ENCODE data around the gene ACAP3. TPM values are rescaled to one million over a fixed set of nuclear protein-coding genes. Genes with fewer than 3 reads are reported as not detected.

Gene ACAP3
- total and polyA plus RNA-seq, 10 of the 15 experiments (the other 5 are each of a cell fraction or from before 2014, with no cell fraction given): 0.05 to 34.2 (median 7.1) TPM

- ChIA-PET SMC1A (ENCODE audit: uncharacterized antibody, unreplicated experiment) (no interaction called here), CTCF (no interaction called here), POLR2A (no interaction called here), RAD21 (ENCODE audit: unreplicated experiment) (no interaction called here)
- TF ChIP-seq, protein P1, sequence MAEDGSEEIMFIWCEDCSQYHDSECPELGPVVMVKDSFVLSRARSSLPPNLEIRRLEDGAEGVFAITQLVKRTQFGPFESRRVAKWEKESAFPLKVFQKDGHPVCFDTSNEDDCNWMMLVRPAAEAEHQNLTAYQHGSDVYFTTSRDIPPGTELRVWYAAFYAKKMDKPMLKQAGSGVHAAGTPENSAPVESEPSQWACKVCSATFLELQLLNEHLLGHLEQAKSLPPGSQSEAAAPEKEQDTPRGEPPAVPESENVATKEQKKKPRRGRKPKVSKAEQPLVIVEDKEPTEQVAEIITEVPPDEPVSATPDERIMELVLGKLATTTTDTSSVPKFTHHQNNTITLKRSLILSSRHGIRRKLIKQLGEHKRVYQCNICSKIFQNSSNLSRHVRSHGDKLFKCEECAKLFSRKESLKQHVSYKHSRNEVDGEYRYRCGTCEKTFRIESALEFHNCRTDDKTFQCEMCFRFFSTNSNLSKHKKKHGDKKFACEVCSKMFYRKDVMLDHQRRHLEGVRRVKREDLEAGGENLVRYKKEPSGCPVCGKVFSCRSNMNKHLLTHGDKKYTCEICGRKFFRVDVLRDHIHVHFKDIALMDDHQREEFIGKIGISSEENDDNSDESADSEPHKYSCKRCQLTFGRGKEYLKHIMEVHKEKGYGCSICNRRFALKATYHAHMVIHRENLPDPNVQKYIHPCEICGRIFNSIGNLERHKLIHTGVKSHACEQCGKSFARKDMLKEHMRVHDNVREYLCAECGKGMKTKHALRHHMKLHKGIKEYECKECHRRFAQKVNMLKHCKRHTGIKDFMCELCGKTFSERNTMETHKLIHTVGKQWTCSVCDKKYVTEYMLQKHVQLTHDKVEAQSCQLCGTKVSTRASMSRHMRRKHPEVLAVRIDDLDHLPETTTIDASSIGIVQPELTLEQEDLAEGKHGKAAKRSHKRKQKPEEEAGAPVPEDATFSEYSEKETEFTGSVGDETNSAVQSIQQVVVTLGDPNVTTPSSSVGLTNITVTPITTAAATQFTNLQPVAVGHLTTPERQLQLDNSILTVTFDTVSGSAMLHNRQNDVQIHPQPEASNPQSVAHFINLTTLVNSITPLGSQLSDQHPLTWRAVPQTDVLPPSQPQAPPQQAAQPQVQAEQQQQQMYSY (CRISPR knock-in tag; IDR thresholded peaks at IDR 0.05): no peak
- TF ChIP-seq PAX8 (IDR thresholded peaks at IDR 0.05) (no peak), JUND (IDR thresholded peaks at IDR 0.05; ENCODE audit: low read depth, low read length) (no peak), JUNB (IDR thresholded peaks at IDR 0.05) (no peak), SUPT20H (IDR thresholded peaks at IDR 0.05; ENCODE audit: borderline replicate concordance, control insufficient read depth, low read depth, low read length) (no peak), POU2F2 (IDR thresholded peaks at IDR 0.05; ENCODE audit: borderline replicate concordance, low read depth, low read length) (no peak), IRF5 (IDR thresholded peaks at IDR 0.05; ENCODE audit: borderline replicate concordance) (no peak), HDGF (IDR thresholded peaks at IDR 0.05) (no peak), ZNF384 (IDR thresholded peaks at IDR 0.05; ENCODE audit: borderline replicate concordance, low read depth, low read length) (no peak)
- TF ChIP-seq, protein P2, sequence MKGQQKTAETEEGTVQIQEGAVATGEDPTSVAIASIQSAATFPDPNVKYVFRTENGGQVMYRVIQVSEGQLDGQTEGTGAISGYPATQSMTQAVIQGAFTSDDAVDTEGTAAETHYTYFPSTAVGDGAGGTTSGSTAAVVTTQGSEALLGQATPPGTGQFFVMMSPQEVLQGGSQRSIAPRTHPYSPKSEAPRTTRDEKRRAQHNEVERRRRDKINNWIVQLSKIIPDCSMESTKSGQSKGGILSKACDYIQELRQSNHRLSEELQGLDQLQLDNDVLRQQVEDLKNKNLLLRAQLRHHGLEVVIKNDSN (IDR thresholded peaks at IDR 0.05; ENCODE audit: borderline replicate concordance, extremely low read length, insufficient read depth, low read depth, low read length): no peak
- Histone ChIP-seq H3K4me3 (no peak overlapping the region), H3K9me3 (replicated peaks; ENCODE audit: control insufficient read depth, insufficient read depth, low read length) (no peaks in the 10 kb centered on the region), H3K79me2 (ENCODE audit: control insufficient read depth, insufficient read depth, low read length) (no peaks in the 10 kb centered on the region), H3K27me3 (replicated peaks in 1 of 2; ENCODE audit: control insufficient read depth in 2 of 2, insufficient read depth in 2 of 2, low read length in 1 of 2) (peaks cover 0 to 3% of the 10 kb centered on the region in 2 experiments; a peak in 2 of 4 replicates), H3K9ac (ENCODE audit: control insufficient read depth, insufficient read depth, low read length) (no peak overlapping the region), H2AFZ (ENCODE audit: control insufficient read depth, low read depth, low read length) (no peak overlapping the region), H4K20me1 (ENCODE audit: control insufficient read depth, insufficient read depth) (no peaks in the 10 kb centered on the region), H3K27ac (ENCODE audit: control insufficient read depth, insufficient read depth) (no peak overlapping the region), H3K36me3 (ENCODE audit: control insufficient read depth in 2 of 2, insufficient read depth in 2 of 2, low read length in 1 of 2) (no peaks in the 10 kb centered on the region), H3K4me1 (ENCODE audit: control insufficient read depth, insufficient read depth, low read length) (peaks cover 5% of the 10 kb centered on the region), H3K4me2 (ENCODE audit: control insufficient read depth, insufficient read depth) (no peak overlapping the region)
- ATAC-seq (no peak), DNase-seq (ENCODE audit: low read depth, low spot score) (no peak), FAIRE-seq (no peak)
- intact Hi-C loops (cut with micrococcal nuclease; ENCODE audit: unreplicated experiment): no loop called here
- no TSS peak for BruUV-seq (replicated peaks)
- WGBS (ENCODE audit: insufficient coverage, insufficient replicate concordance, low lambda C conversion rate, missing lambda C conversion rate): 0% methylated on average over 2 of the region's 8 CpGs
- in situ Hi-C loops (cut with MboI): no loop called here
Measured at GRCh38 chr1:1356166-1356795, 48.6 kb upstream of the ACAP3 start.
